ENCODE results near the gene ALOXE3.

DNA sequence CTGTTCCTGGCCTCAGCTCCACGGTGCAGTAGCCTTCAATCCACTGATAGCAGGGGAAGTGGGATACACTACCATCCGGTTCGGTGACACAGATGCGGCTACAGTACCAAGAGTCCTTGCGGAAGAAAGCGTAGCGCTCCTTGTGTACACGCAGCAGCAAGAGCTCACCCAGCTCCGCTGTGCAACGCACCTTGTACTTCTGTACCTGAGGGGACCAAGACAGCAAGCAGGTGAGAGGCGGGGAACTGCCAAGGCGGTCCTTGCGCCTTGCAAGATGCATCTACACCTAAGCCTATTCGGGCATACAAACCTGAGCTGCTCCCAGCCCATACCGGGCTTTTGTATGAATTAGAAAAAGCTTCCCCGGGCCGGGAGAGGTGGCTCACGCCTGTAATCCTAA, 1.5 kb downstream of the ALOXE3 start:
- TF ChIP-seq GATA2 (IDR thresholded peaks at IDR 0.05; ENCODE audit: low read depth, low read length), result no peak
- no peak for TF ChIP-seq GATA3 (IDR thresholded peaks at IDR 0.05; ENCODE audit: low read depth, low read length)

Data from SH-SY5Y (cell line).